ENCODE measurements around the gene CHD2. TPM values are rescaled to one million over a fixed set of nuclear protein-coding genes. Genes with fewer than 3 reads are reported as not detected.
A peak's percentile ranks its signal among the peaks of the same experiment; 100 is the strongest.

CHD2 gene
- total and polyA plus RNA-seq, 4 donors: 13.9 to 90.2 (median 49.4) TPM

DNA sequence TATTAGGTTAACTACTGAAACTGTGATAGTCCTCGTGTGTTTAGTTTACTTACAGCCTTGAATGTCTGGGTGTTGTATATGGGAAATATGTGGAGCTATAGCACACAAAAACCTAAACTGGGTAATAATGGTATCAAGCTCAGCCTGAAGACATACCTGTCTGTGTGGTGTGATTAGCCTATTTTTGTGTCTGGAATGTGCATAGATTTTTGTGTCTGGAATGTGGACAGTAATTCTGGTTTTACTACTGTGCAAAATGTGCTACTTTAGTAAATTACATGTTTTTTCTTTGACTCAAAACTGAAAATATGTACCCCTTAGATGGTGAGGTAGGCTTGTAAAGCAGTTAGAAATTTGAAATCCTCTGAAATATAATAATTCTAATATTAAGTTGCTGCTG, 43.5 kb downstream of the CHD2 start:
- Histone ChIP-seq H3K4me3 (ENCODE audit: low read depth in 1 of 3, low read length in 3 of 3) (no peak overlapping the region), H3K4me1 (ENCODE audit: control insufficient read depth in 4 of 4, insufficient read depth in 4 of 4, low read length in 3 of 4) (no peaks in the 10 kb centered on the region), H3K9ac (ENCODE audit: low read depth in 1 of 2, low read length in 2 of 2) (peak overlapping the region; percentile 12 to 16), H3K27me3 (ENCODE audit: control insufficient read depth in 4 of 4, insufficient read depth in 4 of 4, low read length in 3 of 4) (no peaks in the 10 kb centered on the region), H3K9me3 (ENCODE audit: control insufficient read depth in 4 of 4, low read length in 3 of 4) (peaks cover under 1 to 8% (median 4%) of the 10 kb centered on the region in 4 donors), H3K27ac (ENCODE audit: low read depth in 1 of 2, low read length in 2 of 2) (no peak overlapping the region), H3K36me3 (ENCODE audit: control insufficient read depth in 4 of 4, insufficient read depth in 3 of 4, low read depth in 1 of 4, low read length in 3 of 4) (peaks cover 23 to 91% (median 83%) of the 10 kb centered on the region in 4 donors)
- no peak for TF ChIP-seq RAD21 (IDR thresholded peaks at IDR 0.05)
- no peak for TF ChIP-seq FOXA1 (IDR thresholded peaks at IDR 0.05)
- no peak for TF ChIP-seq SP1 (IDR thresholded peaks at IDR 0.05)
- TF ChIP-seq HNF4G (IDR thresholded peaks at IDR 0.05): no peak
- TF ChIP-seq, protein P1, sequence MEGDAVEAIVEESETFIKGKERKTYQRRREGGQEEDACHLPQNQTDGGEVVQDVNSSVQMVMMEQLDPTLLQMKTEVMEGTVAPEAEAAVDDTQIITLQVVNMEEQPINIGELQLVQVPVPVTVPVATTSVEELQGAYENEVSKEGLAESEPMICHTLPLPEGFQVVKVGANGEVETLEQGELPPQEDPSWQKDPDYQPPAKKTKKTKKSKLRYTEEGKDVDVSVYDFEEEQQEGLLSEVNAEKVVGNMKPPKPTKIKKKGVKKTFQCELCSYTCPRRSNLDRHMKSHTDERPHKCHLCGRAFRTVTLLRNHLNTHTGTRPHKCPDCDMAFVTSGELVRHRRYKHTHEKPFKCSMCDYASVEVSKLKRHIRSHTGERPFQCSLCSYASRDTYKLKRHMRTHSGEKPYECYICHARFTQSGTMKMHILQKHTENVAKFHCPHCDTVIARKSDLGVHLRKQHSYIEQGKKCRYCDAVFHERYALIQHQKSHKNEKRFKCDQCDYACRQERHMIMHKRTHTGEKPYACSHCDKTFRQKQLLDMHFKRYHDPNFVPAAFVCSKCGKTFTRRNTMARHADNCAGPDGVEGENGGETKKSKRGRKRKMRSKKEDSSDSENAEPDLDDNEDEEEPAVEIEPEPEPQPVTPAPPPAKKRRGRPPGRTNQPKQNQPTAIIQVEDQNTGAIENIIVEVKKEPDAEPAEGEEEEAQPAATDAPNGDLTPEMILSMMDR (IDR thresholded peaks at IDR 0.05; ENCODE audit: low read depth, low read length, missing input control): no peak
- no peak for TF ChIP-seq JUND (IDR thresholded peaks at IDR 0.05)
- TF ChIP-seq, protein P2, sequence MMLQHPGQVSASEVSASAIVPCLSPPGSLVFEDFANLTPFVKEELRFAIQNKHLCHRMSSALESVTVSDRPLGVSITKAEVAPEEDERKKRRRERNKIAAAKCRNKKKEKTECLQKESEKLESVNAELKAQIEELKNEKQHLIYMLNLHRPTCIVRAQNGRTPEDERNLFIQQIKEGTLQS (IDR thresholded peaks at IDR 0.05): no peak
- TF ChIP-seq, protein P3, sequence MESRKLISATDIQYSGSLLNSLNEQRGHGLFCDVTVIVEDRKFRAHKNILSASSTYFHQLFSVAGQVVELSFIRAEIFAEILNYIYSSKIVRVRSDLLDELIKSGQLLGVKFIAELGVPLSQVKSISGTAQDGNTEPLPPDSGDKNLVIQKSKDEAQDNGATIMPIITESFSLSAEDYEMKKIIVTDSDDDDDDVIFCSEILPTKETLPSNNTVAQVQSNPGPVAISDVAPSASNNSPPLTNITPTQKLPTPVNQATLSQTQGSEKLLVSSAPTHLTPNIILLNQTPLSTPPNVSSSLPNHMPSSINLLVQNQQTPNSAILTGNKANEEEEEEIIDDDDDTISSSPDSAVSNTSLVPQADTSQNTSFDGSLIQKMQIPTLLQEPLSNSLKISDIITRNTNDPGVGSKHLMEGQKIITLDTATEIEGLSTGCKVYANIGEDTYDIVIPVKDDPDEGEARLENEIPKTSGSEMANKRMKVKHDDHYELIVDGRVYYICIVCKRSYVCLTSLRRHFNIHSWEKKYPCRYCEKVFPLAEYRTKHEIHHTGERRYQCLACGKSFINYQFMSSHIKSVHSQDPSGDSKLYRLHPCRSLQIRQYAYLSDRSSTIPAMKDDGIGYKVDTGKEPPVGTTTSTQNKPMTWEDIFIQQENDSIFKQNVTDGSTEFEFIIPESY (IDR thresholded peaks at IDR 0.05): no peak
- no peak for TF ChIP-seq RXRA (IDR thresholded peaks at IDR 0.05)
- TF ChIP-seq HNF4A (conservative IDR thresholded peaks at IDR 0.05): no peak
- TF ChIP-seq, protein P4, sequence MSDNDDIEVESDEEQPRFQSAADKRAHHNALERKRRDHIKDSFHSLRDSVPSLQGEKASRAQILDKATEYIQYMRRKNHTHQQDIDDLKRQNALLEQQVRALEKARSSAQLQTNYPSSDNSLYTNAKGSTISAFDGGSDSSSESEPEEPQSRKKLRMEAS (IDR thresholded peaks at IDR 0.05): no peak
- no peak for TF ChIP-seq YY1 (IDR thresholded peaks at IDR 0.05)
- TF ChIP-seq, protein P5, sequence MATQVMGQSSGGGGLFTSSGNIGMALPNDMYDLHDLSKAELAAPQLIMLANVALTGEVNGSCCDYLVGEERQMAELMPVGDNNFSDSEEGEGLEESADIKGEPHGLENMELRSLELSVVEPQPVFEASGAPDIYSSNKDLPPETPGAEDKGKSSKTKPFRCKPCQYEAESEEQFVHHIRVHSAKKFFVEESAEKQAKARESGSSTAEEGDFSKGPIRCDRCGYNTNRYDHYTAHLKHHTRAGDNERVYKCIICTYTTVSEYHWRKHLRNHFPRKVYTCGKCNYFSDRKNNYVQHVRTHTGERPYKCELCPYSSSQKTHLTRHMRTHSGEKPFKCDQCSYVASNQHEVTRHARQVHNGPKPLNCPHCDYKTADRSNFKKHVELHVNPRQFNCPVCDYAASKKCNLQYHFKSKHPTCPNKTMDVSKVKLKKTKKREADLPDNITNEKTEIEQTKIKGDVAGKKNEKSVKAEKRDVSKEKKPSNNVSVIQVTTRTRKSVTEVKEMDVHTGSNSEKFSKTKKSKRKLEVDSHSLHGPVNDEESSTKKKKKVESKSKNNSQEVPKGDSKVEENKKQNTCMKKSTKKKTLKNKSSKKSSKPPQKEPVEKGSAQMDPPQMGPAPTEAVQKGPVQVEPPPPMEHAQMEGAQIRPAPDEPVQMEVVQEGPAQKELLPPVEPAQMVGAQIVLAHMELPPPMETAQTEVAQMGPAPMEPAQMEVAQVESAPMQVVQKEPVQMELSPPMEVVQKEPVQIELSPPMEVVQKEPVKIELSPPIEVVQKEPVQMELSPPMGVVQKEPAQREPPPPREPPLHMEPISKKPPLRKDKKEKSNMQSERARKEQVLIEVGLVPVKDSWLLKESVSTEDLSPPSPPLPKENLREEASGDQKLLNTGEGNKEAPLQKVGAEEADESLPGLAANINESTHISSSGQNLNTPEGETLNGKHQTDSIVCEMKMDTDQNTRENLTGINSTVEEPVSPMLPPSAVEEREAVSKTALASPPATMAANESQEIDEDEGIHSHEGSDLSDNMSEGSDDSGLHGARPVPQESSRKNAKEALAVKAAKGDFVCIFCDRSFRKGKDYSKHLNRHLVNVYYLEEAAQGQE (IDR thresholded peaks at IDR 0.05): no peak
- TF ChIP-seq FOXA2 (IDR thresholded peaks at IDR 0.05): no peak
- TF ChIP-seq TAF1 (conservative IDR thresholded peaks at IDR 0.05): no peak
- no peak for TF ChIP-seq GABPA (IDR thresholded peaks at IDR 0.05 in 1 of 2, conservative IDR thresholded peaks at IDR 0.05 in 1 of 2)
- TF ChIP-seq NR2F2 (IDR thresholded peaks at IDR 0.05): no peak
- no peak for TF ChIP-seq EGR1 (IDR thresholded peaks at IDR 0.05; ENCODE audit: low read depth in 2 of 2)
- DNase-seq (ENCODE audit: low spot score): no peak
- WGBS: 88% methylated on average over 1 of the region's 1 CpG
